Aorta (tissue), 5 donors: ENCODE data around the gene TNRC6A. TPM values are rescaled to one million over a fixed set of nuclear protein-coding genes. Genes with fewer than 3 reads are reported as not detected.

Experiments used
- ATAC-seq: fragments of 200-7000 bp; cut with Tn5 transposase; one replicate; pipeline ENCODE4 v1.9.1; 2022; ENCODE audit warnings: moderate library complexity; ENCODE audit not compliant: low FRiP score
- DNase-seq, 2 donors: peaks; one replicate each; pipeline ENCODE4 v3.0.0-alpha.2; 2020
- H3K27ac ChIP-seq, 2 donors: one replicate each; pipeline ENCODE4 v1.5.1; 2013; ENCODE audit warnings: low read length in 2 of 2, mild to moderate bottlenecking in 2 of 2, moderate library complexity in 2 of 2, control low read depth in 1 of 2, inconsistent platforms in 1 of 2, low read depth in 1 of 2
- H3K27me3 ChIP-seq, 2 donors: one replicate each; pipeline ENCODE4 v1.6.1; 2013; ENCODE audit warnings: control low read depth in 1 of 2, low read length in 1 of 2, mild to moderate bottlenecking in 1 of 2, moderate library complexity in 1 of 2; ENCODE audit not compliant: insufficient read depth in 2 of 2, control insufficient read depth in 1 of 2
- H3K36me3 ChIP-seq, 2 donors: one replicate each; pipeline ENCODE4 v1.6.1; 2013; ENCODE audit warnings: control low read depth in 1 of 2, low read length in 1 of 2, mild to moderate bottlenecking in 1 of 2; ENCODE audit not compliant: insufficient read depth in 2 of 2, control insufficient read depth in 1 of 2
- H3K4me1 ChIP-seq, 2 donors: one replicate each; pipeline ENCODE4 v1.6.1; 2013; ENCODE audit warnings: low read length in 2 of 2, control low read depth in 1 of 2, mild to moderate bottlenecking in 1 of 2, moderate library complexity in 1 of 2; ENCODE audit not compliant: insufficient read depth in 2 of 2, control insufficient read depth in 1 of 2
- H3K4me3 ChIP-seq, 2 donors: one replicate each; pipeline ENCODE4 v1.5.1; 2013; ENCODE audit warnings: low read length in 2 of 2, control low read depth in 1 of 2, mild to moderate bottlenecking in 1 of 2
- H3K9me3 ChIP-seq: one replicate; pipeline ENCODE4 v1.6.1; 2013; ENCODE audit warnings: mild to moderate bottlenecking, low read length; ENCODE audit not compliant: control insufficient read depth
- WGBS, 2 donors: extraction: QIAGEN DNeasy Blood & Tissue Kit; methylation state at CpG; one replicate each; pipeline ENCODE4 v1.1.7; 2013; 5-methylcytosine and 5-hydroxymethylcytosine counted together
- intact Hi-C, 2 donors: fragments of 100-400 bp; cut with DNase I; formaldehyde crosslinking; loops; one replicate each; pipeline versions ENCODE4 v1.14.2 to v1.15.0; 2022
- polyA plus RNA-seq, 2 donors: library from polyadenylated mRNA; stranded (reverse); fragments of 200-250 nt; gene quantifications; one replicate each; pipeline ENCODE4 v1.2.3, GENCODE V29; 2013
- total RNA-seq, 2 donors: library from RNA; stranded (reverse); fragmentation: NEBNext Ultra II Directional; extraction: Animal tissue kit (Norgen Biotek cat#: 25700); gene quantifications; one replicate each; pipeline ENCODE4 v1.2.1, GENCODE V29; 2021
- donor health status: healthy with polysubstance abuse.
- donor health status: Bipolar disorder and iron deficiency.
- donor health status: DM: no; HTN: no; CAD: no.
- donor health status: DM: no; HTN: no; CAD: no.
- donor health status: DM: yes; HTN: yes; CAD: no.

TNRC6A gene
- total and polyA plus RNA-seq, 4 donors = 8.8 to 98.3 (median 52.3) TPM

DNA sequence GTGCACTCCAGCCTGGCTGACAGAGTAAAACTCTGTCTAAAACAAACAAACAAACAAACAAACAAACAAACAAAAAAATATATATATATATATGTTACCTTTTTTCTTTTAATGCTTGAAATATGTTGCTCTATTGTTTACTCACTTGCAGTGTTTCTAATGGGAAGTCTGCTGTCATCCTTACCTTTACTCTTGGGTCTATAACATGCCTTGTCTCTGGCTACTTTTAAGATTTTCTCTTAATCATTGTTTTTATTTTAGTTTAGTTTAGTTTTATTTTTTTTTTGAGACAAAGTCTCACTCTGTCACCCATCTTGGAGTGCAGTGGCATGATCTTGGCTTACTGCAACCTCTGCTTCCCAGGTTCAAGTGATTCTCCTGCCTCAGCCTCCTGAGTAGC is 16.1 kb upstream of the TNRC6A start:
- Histone ChIP-seq H3K27me3 (no peaks in the 10 kb centered on the region), H3K27ac (no peak overlapping the region), H3K9me3 (no peaks in the 10 kb centered on the region), H3K36me3 (no peaks in the 10 kb centered on the region), H3K4me3 (no peak overlapping the region), H3K4me1 (no peaks in the 10 kb centered on the region)
- ATAC-seq (no peak), DNase-seq (no peak)
- intact Hi-C loops = no loop called here

GRCh38 chr16:24717411-24717810 is 12.0 kb upstream of the TNRC6A start:
- Histone ChIP-seq H3K9me3 (no peaks in the 10 kb centered on the region), H3K4me3 (no peak overlapping the region), H3K4me1 (peaks cover 0 to 7% of the 10 kb centered on the region in 2 donors), H3K27me3 (no peaks in the 10 kb centered on the region), H3K36me3 (no peaks in the 10 kb centered on the region), H3K27ac (no peak overlapping the region)
- ATAC-seq (no peak), DNase-seq (no peak)
- 36 to 48% methylated on average over 6 of the region's 6 CpGs for WGBS, 2 donors
- intact Hi-C loops = no loop called here

DNA sequence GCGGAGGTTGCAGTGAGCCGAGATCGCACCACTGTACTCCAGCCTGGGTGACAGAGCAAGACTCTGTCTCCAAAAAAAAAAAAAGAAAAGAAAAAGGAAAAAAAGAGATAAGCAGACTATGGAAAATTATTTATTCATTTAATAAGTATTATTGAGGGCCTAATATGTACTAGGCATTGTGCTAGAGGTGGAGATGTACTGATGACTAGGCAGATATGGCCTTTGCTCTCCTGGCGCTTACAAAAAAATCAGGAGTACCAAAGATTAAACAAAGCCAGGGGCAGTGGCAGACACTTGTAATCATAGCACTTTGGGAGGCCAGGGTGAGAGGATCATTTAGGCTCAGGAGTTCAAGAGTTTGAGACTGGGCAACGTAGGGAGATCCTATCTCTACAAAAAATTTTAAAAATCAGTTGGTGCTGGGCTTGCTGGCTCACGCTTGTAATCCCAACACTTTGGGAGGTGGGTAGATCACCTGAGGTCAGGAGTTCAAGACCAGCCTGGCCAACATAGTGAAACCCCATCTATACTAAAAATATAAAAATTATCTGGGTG is 10.4 kb upstream of the TNRC6A start:
- Histone ChIP-seq H3K36me3 (no peaks in the 10 kb centered on the region), H3K27ac (no peak overlapping the region), H3K27me3 (no peaks in the 10 kb centered on the region), H3K4me1 (peaks cover 3 to 7% of the 10 kb centered on the region in 2 donors), H3K9me3 (no peaks in the 10 kb centered on the region), H3K4me3 (no peak overlapping the region)
- ATAC-seq (no peak), DNase-seq (no peak)
- 95 to 98% methylated on average over 6 of the region's 6 CpGs for WGBS, 2 donors
- intact Hi-C loops = no loop called here

DNA sequence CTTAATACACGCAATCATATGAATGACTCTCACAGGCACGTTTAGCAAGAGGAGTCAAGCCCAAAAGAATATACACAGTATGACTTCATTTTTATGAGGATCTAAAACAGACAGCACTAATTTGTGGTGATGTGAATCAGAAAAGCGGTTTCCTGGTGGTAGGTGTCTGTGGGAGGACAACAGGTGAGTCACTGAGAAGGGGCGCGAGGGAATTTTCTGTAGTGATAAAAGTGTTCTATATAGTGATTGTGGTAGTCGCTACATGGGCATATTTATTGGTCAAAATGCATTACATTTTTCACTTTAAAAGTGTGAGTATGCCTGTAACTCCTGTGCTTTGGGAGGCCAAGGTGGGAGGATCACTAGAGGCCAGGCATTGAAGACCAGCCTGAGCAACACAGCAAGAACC is 7.6 kb upstream of the TNRC6A start:
- H3K27me3 ChIP-seq = no peaks in the 10 kb centered on the region
- H3K9me3 ChIP-seq = no peaks in the 10 kb centered on the region
- ATAC-seq = no peak
- DNase-seq = no peak
- H3K4me1 ChIP-seq = peaks cover 3 to 7% of the 10 kb centered on the region in 2 donors
- no peak overlapping the region for H3K27ac ChIP-seq
- H3K4me3 ChIP-seq = no peak overlapping the region
- H3K36me3 ChIP-seq = no peaks in the 10 kb centered on the region
- WGBS, 2 donors = 93 to 95% methylated on average over 6 of the region's 6 CpGs
- intact Hi-C loops = no loop called here

- intact Hi-C loops = no loop called here
- Histone ChIP-seq H3K4me1 (peaks cover 3 to 7% of the 10 kb centered on the region in 2 donors), H3K36me3 (no peaks in the 10 kb centered on the region), H3K9me3 (no peaks in the 10 kb centered on the region), H3K27ac (no peak overlapping the region), H3K4me3 (no peak overlapping the region), H3K27me3 (no peaks in the 10 kb centered on the region)
- ATAC-seq (no peak), DNase-seq (no peak)
Observed at GRCh38 chr16:24723663-24724062, 5.8 kb upstream of the TNRC6A start.

- Histone ChIP-seq H3K9me3 (no peaks in the 10 kb centered on the region), H3K4me3 (no peak overlapping the region), H3K4me1 (peaks cover under 1 to 7% of the 10 kb centered on the region in 2 donors), H3K27ac (no peak overlapping the region), H3K36me3 (no peaks in the 10 kb centered on the region), H3K27me3 (no peaks in the 10 kb centered on the region)
- 93% methylated on average over 18 of the region's 18 CpGs for WGBS, 2 donors
- ATAC-seq (no peak), DNase-seq (no peak)
- intact Hi-C loops = loop anchor here in 1 of 2 donors (5.0 kb wide), 1 partner anchor 81 kb away; no protein-coding TSS in a partner anchor
Observed at GRCh38 chr16:24728011-24728410, 1.4 kb upstream of the TNRC6A start.

DNA sequence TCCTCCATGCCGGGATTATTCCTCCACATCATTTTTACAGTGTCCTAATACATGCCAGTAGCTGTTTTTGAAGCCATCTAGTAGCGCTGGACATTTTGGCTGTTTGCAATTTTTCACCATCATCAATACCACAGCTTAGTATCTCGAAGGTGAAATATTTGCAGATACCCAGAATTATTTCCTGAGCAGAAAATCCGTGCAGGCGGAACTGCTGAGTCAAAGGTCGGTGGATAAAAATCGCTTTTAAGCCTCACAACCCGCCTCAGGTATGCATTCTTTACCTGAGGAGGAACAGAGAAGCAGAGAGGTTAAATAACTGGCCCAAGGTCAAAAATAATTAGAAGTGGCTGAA is 584 bp upstream of the TNRC6A start:
- H3K9me3 ChIP-seq = no peaks in the 10 kb centered on the region
- H3K4me1 ChIP-seq = peaks cover 2 to 8% of the 10 kb centered on the region in 2 donors
- no peaks in the 10 kb centered on the region for H3K27me3 ChIP-seq
- intact Hi-C loops = loop anchor here in 1 of 2 donors (5.0 kb wide), 1 partner anchor 82 kb away; no protein-coding TSS in a partner anchor
- H3K27ac ChIP-seq = peak overlapping the region; percentile 34 to 99
- DNase-seq (no peak), ATAC-seq (no peak)
- H3K4me3 ChIP-seq = peak overlapping the region; percentile 53 to 100
- no peaks in the 10 kb centered on the region for H3K36me3 ChIP-seq
- 1 to 5% methylated on average over 8 of the region's 8 CpGs for WGBS, 2 donors

DNA sequence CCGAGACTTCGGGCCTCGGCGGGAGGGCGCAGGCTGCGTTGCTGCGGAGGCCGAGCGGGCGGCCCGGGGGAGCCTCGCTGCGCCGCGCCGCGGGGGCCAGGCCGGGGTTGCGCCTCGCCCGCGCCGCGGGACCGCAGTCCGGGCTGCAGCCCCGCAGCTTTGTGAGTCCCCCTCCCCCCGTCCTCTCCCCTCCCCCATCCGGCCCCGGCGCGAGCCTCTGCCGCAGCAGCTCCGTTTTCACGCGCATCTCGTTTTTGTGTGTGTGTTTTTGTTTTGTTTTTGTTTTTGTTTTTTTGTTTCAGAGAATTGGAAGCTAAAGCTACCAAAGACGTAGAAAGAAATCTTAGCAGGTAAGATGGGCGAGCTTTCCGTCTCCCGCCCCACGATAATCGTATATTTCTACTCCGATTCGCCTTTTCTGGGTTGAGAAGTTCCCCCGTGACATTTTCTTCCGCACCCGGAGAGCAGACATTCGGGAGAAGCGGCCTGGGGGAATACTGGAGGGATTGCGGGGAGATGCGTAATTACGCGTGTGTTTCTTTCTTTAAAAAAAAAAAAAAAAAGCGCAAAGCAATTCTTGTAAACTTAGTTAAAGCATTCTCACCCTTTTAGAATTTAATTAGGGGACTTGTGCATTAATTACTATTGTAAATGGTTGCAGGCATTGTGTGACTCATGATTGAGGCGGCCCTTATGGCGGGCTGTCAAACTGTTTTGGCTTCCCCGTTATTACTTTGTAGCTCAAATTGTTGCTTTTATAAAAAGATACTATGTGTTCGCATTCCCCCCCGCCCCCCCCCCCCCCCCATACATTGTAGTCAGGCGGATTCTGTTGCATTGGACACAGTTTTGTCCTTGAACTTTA is 732 bp downstream of the TNRC6A start:
- Histone ChIP-seq H3K9me3 (no peaks in the 10 kb centered on the region), H3K27ac (peak overlapping the region; percentile 85 to 99), H3K36me3 (no peaks in the 10 kb centered on the region), H3K4me1 (peaks cover 2 to 8% of the 10 kb centered on the region in 2 donors), H3K27me3 (no peaks in the 10 kb centered on the region), H3K4me3 (peak overlapping the region; percentile 99 to 100)
- intact Hi-C loops = loop anchor here in 1 of 2 donors (5.0 kb wide), 2 partner anchors 47 to 83 kb away; no protein-coding TSS in a partner anchor
- DNase-seq (peak; percentile 53 to 82), ATAC-seq (no peak)
- WGBS, 2 donors = 0% methylated on average over 42 to 61 of the region's 61 CpGs

- peaks cover 2 to 8% of the 10 kb centered on the region in 2 donors for H3K4me1 ChIP-seq
- peak overlapping the region; percentile 99 to 100 for H3K4me3 ChIP-seq
- no peaks in the 10 kb centered on the region for H3K36me3 ChIP-seq
- no peaks in the 10 kb centered on the region for H3K9me3 ChIP-seq
- WGBS, 2 donors = 6 to 7% methylated on average over 6 of the region's 6 CpGs
- no peak for DNase-seq
- H3K27me3 ChIP-seq = no peaks in the 10 kb centered on the region
- no peak for ATAC-seq
- intact Hi-C loops = loop anchor here in 1 of 2 donors (5.0 kb wide), 1 partner anchor 46 kb away; no protein-coding TSS in a partner anchor
- no peak overlapping the region for H3K27ac ChIP-seq
Observed at GRCh38 chr16:24730914-24731313, 1.5 kb downstream of the TNRC6A start.
